SW480 (cell line): Measurements from ENCODE around the gene ANKS1B.
A peak's percentile ranks its signal among the peaks of the same experiment; 100 is the strongest.
"Not testable (repeated sequence)": the region's sequence is repeated elsewhere in the genome, so short reads cannot be mapped to it uniquely, and the experiment has no call there.

Experiments used
- DNase-seq: peaks from one replicate; pipeline ENCODE4 v3.0.0-alpha.2; 2016; ENCODE audit warnings: low spot score

ANKS1B gene

GRCh38 chr12:98758331-98758730 lies 1226.4 kb downstream of the ANKS1B start:
- no peak for DNase-seq

- no peak for DNase-seq
Observed at GRCh38 chr12:98757455-98757854, 1227.3 kb downstream of the ANKS1B start.

- not testable (repeated sequence) for DNase-seq
Observed at GRCh38 chr12:98755855-98756254, 1228.9 kb downstream of the ANKS1B start.

- peak; percentile 25 for DNase-seq
Observed at GRCh38 chr12:98754095-98754494, 1230.6 kb downstream of the ANKS1B start.

- DNase-seq: no peak
Observed at GRCh38 chr12:98752726-98753125, 1232.0 kb downstream of the ANKS1B start.

- no peak for DNase-seq
Observed at GRCh38 chr12:98751580-98752115, 1233.1 kb downstream of the ANKS1B start.

GRCh38 chr12:98750511-98750910 lies 1234.2 kb downstream of the ANKS1B start:
- DNase-seq: no peak

GRCh38 chr12:98748463-98748862 lies 1236.3 kb downstream of the ANKS1B start:
- DNase-seq: no peak

GRCh38 chr12:98745578-98746391 lies 1239.0 kb downstream of the ANKS1B start:
- no peak for DNase-seq

- no peak for DNase-seq
Observed at GRCh38 chr12:98744680-98745079, 1240.1 kb downstream of the ANKS1B start.

- DNase-seq: no peak
Observed at GRCh38 chr12:98743362-98743953, 1241.3 kb downstream of the ANKS1B start.

GRCh38 chr12:98741556-98742265 lies 1243.0 kb downstream of the ANKS1B start:
- no peak for DNase-seq

GRCh38 chr12:98741196-98741555 lies 1243.6 kb downstream of the ANKS1B start:
- no peak for DNase-seq

- no peak for DNase-seq
Observed at GRCh38 chr12:98740751-98741150, 1244.0 kb downstream of the ANKS1B start.

GRCh38 chr12:98738539-98738938 lies 1246.2 kb downstream of the ANKS1B start:
- DNase-seq: no peak

GRCh38 chr12:98738002-98738401 lies 1246.7 kb downstream of the ANKS1B start:
- no peak for DNase-seq

GRCh38 chr12:98737322-98737712 lies 1247.4 kb downstream of the ANKS1B start:
- no peak for DNase-seq

GRCh38 chr12:98736352-98737321 lies 1248.1 kb downstream of the ANKS1B start:
- no peak for DNase-seq

- DNase-seq: no peak
Observed at GRCh38 chr12:98735821-98736220, 1248.9 kb downstream of the ANKS1B start.

- no peak for DNase-seq
Observed at GRCh38 chr12:98733667-98734350, 1250.9 kb downstream of the ANKS1B start.

- no peak for DNase-seq
Observed at GRCh38 chr12:98730412-98730811, 1254.3 kb downstream of the ANKS1B start.
